PFSK-1 (cell line): ENCODE data around the gene PTOV1.

Experiments
- FOXP2 ChIP-seq: optimal IDR thresholded peaks from 2 replicates; pipeline ENCODE3; 2011; ENCODE audit warnings: borderline replicate concordance, control low read depth, inconsistent platforms; ENCODE audit not compliant: insufficient read depth; ENCODE audit errors: extremely low read length, extremely low read depth
- POLR2AphosphoS5 ChIP-seq: IDR thresholded peaks from 2 replicates; pipeline ENCODE4 v1.6.1; 2012; ENCODE audit warnings: low read depth, mild to moderate bottlenecking, control low read depth, low read length, moderate library complexity
- REST ChIP-seq, 2 experiments: IDR thresholded peaks; 2 replicates each; pipeline versions ENCODE4 v1.6.1 to v1.8.0; 2011 to 2012; ENCODE audit warnings: low read depth in 2 of 2, low read length in 2 of 2, control low read depth in 1 of 2, inconsistent platforms in 1 of 2, mild to moderate bottlenecking in 1 of 2, moderate library complexity in 1 of 2; ENCODE audit not compliant: insufficient read depth in 1 of 2
- SIN3A ChIP-seq: IDR thresholded peaks from 2 replicates; pipeline ENCODE4 v1.6.1; 2012; ENCODE audit warnings: mild to moderate bottlenecking, low read length, moderate library complexity, borderline replicate concordance; ENCODE audit not compliant: insufficient read depth
- TAF1 ChIP-seq: IDR thresholded peaks from 2 replicates; pipeline ENCODE4 v1.6.1; 2012; ENCODE audit warnings: low read length, control low read depth, borderline replicate concordance; ENCODE audit not compliant: insufficient read depth

The PTOV1 gene

GRCh38 chr19:49873129-49873521 lies 22.2 kb downstream of the PTOV1 start:
- TF ChIP-seq REST (IDR thresholded peaks at IDR 0.05; ENCODE audit: insufficient read depth in 1 of 2, low read depth in 2 of 2, low read length in 2 of 2) (no peak), SIN3A (no peak), POLR2AphosphoS5 (no peak), FOXP2 (no peak), TAF1 (no peak)

- TF ChIP-seq POLR2AphosphoS5 (no peak), TAF1 (no peak), REST (IDR thresholded peaks at IDR 0.05; ENCODE audit: insufficient read depth in 1 of 2, low read depth in 2 of 2, low read length in 2 of 2) (no peak), SIN3A (no peak), FOXP2 (no peak)
Measured at GRCh38 chr19:49873834-49874233, 22.9 kb downstream of the PTOV1 start.

- TF ChIP-seq POLR2AphosphoS5 (no peak; the same call in 1 of the 2 replicates), FOXP2 (no peak), TAF1 (no peak), SIN3A (no peak), REST (IDR thresholded peaks at IDR 0.05; ENCODE audit: insufficient read depth in 1 of 2, low read depth in 2 of 2, low read length in 2 of 2) (no peak)
Measured at GRCh38 chr19:49874503-49875157, 23.7 kb downstream of the PTOV1 start.

GRCh38 chr19:49875177-49875576 lies 24.2 kb downstream of the PTOV1 start:
- TF ChIP-seq REST (IDR thresholded peaks at IDR 0.05; ENCODE audit: insufficient read depth in 1 of 2, low read depth in 2 of 2, low read length in 2 of 2), result no peak
- TF ChIP-seq POLR2AphosphoS5, result no peak
- no peak for TF ChIP-seq SIN3A
- TF ChIP-seq TAF1, result no peak
- no peak for TF ChIP-seq FOXP2
